Measurements from ENCODE around the gene MKI67.

Gene MKI67

GRCh38 chr10:128081222-128081621 lies 45.0 kb downstream of the MKI67 start:
- no peak for DNase-seq

GRCh38 chr10:128080641-128081040 lies 45.6 kb downstream of the MKI67 start:
- no peak for DNase-seq

GRCh38 chr10:128080231-128080630 lies 46.0 kb downstream of the MKI67 start:
- no peak for DNase-seq

- no peak for DNase-seq
These were observed 47.9 kb downstream of the MKI67 start for GRCh38 chr10:128078136-128078969.

GRCh38 chr10:128077155-128077875 lies 48.9 kb downstream of the MKI67 start:
- DNase-seq, result no peak

- no peak for DNase-seq
These were observed 51.6 kb downstream of the MKI67 start for GRCh38 chr10:128074589-128074988.

GRCh38 chr10:128073890-128074289 lies 52.3 kb downstream of the MKI67 start:
- DNase-seq, result no peak

- DNase-seq, result no peak
These were observed 53.1 kb downstream of the MKI67 start for GRCh38 chr10:128072941-128073645.

GRCh38 chr10:128072046-128072445 lies 54.2 kb downstream of the MKI67 start:
- no peak for DNase-seq

GRCh38 chr10:128071417-128071782 lies 54.8 kb downstream of the MKI67 start:
- DNase-seq, result no peak

GRCh38 chr10:128070721-128071416 lies 55.4 kb downstream of the MKI67 start:
- no peak for DNase-seq

GRCh38 chr10:128070161-128070560 lies 56.1 kb downstream of the MKI67 start:
- DNase-seq, result no peak

- peak; percentile 43 for DNase-seq
These were observed 56.7 kb downstream of the MKI67 start for GRCh38 chr10:128069351-128070051.

GRCh38 chr10:128068398-128069285 lies 57.6 kb downstream of the MKI67 start:
- DNase-seq, result no peak

- DNase-seq, result no peak
These were observed 58.4 kb downstream of the MKI67 start for GRCh38 chr10:128067691-128068397.

GRCh38 chr10:128066870-128067382 lies 59.3 kb downstream of the MKI67 start:
- no peak for DNase-seq

- no peak for DNase-seq
These were observed 60.2 kb downstream of the MKI67 start for GRCh38 chr10:128065881-128066534.

- DNase-seq, result no peak
These were observed 61.1 kb downstream of the MKI67 start for GRCh38 chr10:128064970-128065580.
